T1000 (cell line): ENCODE results near the gene SRSF11.

Experiments
- DNase-seq: peaks from one replicate; lab custom pipeline; 2025; ENCODE audit warnings: mixed read lengths; lab: John Stamatoyannopoulos, UW

The SRSF11 gene

DNA sequence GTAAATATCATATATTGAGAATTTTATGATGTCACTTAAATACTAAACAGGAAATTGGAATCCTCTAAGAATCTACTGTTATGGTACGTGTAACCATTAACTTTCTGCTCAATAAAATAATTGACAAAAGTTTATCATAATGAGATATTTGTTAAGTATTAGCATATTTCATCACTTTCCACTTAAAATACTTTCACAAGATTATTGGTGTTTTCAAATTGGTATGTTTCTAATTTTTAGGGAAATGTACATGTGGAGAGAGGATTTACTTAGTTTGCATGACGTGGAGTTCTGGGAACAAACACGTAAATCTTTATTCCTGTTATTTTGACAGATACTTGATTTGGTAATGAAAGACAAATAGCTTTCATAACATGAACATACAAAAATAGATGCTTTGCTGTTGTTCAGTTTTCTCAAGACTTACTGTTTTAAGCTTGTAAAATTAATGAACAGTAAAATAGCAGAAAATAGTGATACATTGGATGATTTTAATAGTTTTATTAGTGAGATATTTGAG is 1.6 kb downstream of the SRSF11 start:
- no peak for DNase-seq

DNA sequence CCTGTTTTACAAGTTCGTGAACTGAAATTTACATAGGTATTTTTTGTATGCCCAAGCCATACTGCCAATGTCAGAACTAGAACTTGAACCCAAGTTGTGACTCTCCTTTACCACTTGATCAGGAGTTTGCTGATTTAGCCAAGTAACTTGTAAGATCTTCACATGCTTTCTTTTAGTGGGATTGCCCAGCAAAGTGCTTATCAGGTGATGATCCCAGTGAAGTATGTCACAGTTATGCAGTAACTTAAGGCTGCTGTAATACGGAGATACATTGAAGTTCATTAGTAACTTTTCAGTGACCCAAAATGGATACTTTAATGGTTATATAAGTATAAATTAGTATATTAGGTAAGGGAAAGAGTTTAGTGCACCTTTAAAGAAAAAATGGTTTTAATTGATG is 3.8 kb downstream of the SRSF11 start:
- DNase-seq, result no peak

DNA sequence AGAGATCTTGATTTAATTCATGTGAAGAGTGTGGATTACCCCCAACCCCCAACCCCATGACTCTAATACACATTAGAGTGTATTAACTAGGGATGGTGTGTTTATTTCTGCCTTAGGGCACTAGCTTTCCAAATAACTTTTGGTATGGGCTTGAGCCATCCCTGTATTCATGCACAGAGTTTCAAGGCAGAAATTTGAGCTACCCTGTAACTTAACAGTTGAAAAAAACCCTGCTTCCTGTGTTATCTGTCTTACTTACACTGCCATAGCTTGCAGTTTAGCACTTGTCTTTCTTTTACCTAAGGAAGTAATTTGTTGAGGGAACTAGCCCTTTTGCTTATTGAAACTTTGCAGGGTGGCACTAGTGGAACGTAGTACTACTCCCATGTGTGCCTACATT is 6.3 kb downstream of the SRSF11 start:
- no peak for DNase-seq

DNA sequence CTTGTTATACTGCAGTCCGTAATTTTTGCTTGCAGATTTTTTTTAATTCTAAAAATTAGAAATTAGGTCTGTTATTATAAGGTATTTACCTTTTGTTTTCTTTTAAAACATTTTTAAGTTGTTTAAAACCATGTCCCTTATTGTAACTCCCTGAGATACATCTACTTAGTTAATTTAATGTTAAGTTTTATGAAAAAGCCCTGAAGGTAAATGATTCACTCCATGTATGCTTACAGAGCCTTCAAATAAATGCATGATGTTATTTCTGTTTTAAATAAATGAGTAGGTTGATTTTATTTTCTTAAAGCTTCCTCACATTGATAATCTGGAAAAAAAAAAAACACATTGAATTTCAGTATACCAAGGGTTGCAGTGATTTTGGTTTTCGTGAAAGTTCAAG is 7.5 kb downstream of the SRSF11 start:
- DNase-seq, result no peak

DNA sequence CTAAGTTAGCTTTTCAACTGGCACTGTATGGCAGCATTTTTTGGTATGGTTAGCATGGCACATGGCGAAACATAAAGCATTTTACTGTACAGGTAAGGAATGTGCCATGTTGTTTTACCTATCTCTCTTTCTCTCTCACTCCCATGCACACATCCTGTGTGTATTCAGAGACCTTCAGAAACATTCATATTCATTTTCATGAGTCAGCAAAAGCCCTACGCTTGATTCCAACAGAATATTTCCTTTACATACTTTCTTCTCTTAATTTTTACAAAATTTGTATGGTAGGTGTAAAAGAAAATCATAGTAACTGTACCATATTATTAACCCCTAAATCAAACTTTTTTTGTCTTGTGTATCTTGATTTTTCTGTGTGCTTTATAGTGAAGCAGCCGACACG is 10.3 kb downstream of the SRSF11 start:
- no peak for DNase-seq

DNA sequence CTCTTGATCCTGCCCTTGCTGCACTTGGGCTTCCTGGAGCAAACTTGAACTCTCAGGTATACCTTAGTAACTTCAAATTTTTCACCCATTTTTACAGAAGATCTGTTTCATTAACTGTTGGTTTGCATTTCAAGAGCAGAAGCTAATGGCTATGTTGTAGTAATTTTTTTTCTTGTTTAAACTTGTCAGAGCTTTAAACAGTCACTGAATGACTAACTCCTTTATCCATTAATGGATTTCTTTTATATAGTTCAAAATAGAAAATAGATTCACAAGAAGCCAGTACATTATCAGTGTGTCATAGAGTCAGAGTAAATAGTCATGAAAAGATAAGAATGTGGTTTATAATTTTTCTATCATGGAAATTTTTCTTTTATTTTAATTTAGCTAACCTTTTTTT is 13.6 kb downstream of the SRSF11 start:
- no peak for DNase-seq

DNA sequence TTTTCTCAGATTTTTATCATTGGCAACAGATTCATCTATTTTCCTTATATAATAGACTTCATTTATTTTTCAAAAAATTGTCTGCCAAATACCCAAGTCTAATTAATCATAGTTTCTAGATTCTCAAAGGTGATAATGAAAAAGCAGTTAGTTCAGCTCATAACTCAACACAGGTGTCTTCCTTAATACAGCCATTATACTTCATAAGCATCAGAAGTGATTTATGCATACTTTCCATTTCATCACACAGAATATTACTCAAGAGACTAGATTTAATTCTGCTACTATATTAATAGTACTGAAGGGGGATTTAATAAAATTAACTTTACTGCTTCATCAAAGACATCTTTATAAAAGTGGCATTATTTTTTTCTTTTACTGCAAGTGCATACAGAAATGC is 18.8 kb downstream of the SRSF11 start:
- DNase-seq, result no peak

DNA sequence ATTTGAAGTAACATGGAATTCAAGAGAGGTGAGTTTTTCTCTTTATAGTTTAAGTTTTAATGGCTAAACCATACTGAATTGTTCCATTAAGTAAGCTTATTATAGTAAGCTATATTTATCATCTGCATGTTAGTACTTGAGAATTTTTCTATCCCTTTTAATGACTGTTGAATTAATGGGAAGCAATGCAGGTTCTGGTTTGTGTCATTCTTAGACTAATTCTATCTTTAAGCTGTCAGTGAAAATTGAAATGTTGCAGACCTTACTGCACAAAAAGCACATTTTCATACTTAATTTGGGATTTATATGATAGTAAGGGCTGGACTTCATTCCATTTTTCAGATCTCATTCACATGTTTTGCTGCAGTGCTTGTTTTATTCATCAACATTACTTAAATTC is 25.9 kb downstream of the SRSF11 start:
- DNase-seq, result no peak

DNA sequence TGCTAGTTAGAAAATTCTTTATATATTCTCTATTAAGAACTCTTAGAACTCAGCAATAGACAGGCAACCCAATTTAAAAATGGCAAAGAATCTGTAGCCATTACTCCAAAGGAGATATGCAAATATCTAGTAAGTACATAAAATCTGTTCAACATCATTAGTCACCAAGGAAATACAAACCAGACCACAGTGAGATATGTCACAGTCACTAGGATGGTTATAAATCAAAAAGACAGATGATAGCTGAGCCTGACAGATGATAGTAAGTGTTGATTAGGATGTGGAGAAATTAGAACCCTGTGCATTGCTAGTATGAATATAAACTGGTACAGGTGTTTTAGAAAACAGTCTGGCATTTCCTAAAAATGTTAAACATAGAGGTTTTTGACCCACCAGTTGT is 26.6 kb downstream of the SRSF11 start:
- DNase-seq, result no peak

DNA sequence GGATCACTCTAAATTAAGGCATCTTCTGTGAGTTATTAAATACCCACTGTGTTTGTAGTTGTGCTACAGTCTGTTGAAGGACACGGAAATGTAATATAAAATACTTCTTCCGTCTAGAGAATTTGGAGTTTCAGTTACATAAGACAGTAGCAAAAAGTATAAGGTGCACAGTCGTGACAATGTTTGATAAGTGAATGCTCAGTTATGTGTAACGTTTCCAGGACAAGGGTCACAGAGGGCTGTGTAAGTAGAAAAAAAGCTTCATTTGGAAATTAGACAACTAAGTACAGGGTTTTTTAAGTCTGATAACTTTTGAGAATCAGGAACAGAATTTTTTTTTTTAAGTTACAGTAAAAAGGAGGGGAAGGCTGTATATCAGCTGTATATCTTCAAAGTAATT is 27.5 kb downstream of the SRSF11 start:
- no peak for DNase-seq

DNA sequence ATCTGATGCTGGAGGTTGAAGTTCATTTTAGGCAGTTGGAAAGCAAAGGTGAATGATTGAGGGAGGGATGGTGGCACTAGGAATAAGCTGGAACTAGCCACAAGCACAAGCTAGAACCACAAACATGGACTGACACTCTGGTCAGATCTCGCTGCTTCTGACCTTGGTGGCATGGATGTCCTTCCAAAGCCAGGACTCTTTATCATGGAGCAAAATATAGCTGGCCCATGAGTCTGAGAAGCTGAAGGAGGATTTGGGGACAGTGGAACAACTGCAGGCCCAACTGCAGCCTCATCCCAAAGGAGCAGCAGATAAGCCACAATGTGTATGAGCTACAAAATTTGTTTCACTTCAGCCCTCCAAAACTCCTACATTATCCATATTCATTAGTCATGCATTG is 35.5 kb downstream of the SRSF11 start:
- no peak for DNase-seq

DNA sequence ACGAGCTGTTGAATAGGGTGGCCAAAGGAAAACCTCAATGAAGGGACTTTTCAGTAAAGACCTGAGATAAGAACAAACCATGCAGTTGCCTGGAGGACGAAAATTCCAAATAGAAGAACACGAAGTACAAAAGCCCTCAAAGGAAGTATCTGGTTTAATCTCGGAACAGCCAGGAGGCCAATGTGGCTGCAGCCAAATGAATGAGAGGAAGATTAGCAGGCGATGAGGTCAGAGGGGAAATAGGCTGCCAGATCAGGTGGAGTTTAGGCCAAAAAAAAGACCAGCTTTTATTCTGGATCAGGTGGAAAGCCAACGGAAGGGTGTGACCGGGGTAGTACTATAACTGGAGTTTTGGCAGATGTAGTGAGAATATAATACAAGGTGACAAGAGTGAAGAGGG is 43.7 kb downstream of the SRSF11 start:
- no peak for DNase-seq

DNA sequence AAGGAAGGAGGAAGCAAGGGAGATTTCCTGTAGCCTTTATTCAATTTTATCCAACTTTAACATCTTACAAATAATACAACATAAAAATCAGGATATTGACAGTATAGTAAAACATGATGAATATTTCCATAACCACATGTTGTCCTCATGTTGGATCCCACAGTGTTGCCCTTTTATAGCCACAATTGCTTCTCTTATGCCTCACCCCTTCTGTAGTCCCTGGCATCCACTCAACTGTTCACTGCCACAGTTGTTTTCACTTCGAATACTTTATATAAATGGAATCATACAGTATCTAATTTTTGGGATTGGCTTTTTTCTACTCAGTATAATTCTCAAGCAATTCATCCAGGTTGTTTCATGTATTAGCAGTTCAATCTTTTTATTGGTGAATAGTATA is 44.8 kb downstream of the SRSF11 start:
- no peak for DNase-seq

DNA sequence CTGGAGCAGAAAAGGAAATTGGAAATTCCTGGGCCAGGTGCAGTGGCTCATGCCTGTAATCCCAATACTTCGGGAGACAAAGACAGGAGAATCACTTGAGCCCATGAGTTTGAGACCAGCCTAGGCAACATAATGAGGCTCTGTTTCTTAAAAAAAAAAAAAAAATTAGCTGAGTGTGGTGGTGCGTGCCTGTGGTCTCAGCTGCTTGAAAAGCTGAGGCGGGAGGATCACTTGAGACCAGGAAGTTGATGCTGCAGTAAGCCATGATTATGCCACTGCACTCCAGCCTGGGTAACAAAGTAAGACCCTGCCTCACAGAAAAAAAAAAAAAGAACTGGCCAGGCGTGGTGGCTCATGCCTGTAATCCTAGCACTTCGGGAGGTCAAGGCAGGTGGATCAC is 56.7 kb downstream of the SRSF11 start:
- DNase-seq, result no peak

DNA sequence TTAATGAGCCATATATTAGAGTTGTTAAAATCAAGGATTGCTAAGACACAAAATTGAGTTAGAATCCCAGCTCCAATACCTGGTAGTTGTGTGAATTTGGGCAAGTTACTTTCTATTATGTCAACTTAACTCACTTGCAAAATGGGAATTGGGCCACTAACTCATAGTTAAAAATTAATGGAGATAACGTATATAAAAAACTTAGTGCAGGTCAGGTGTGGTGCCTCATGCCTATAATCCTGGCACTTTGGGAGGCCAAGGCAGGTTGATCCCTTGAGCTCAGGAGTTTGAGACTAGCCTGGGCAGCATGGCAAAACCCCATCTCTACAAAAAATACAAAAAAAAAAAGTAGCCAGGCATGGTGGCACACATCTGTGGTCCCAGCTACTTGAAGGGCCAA is 57.5 kb downstream of the SRSF11 start:
- no peak for DNase-seq

DNA sequence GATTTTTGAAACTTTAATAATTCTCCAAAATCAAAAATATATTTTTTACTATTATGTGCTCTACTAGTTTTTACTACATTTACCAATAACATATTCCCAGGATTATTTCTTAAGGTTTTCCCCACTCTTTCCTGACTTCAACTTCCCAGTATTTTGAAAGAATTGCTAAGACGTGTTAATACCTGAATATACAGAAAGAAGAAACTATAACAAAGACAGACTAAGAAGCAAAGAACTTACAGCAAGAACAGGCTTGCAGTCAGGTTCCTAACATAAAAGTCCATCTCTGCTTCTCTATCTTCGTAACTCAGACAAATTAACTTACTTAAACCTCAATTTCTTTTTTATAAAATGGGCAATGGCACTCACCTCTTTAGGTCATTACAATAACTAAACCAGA is 63.2 kb downstream of the SRSF11 start:
- DNase-seq, result no peak

DNA sequence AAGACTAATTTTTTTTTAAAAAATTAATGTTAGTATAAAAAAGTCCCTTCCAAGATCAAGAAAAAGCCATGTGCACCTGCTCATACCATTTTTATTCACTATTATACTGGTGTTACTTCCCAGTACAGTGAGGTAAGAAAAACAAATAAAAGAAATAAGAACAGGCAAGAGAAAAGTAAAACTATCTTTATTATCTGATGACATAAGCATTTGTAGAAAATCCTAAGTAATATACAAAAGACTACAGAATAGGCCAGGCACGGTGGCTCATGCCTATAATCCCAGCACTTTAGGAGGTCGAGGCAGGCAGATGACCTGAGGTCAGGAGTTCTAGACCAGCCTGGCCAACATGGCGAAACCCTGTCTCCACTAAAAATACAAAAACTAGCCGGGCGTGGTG is 65.3 kb downstream of the SRSF11 start:
- no peak for DNase-seq

DNA sequence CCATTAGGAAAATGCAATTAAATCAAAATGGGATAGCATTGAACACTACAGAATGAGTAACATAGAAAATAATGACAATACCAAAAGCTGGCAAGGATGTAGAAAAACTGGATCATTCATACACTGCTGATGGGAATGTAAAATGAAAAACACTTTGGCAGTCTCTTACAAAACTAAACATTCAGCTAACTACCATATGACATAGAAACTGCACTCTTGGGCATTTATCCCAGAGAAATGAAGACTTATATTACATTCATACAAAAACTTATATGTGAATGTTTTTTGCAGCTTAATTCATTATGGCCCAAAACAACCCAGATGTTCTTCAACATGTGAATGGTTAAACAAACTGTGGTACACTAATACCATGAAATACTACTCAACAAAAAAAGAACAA is 67.0 kb downstream of the SRSF11 start:
- DNase-seq, result no peak

DNA sequence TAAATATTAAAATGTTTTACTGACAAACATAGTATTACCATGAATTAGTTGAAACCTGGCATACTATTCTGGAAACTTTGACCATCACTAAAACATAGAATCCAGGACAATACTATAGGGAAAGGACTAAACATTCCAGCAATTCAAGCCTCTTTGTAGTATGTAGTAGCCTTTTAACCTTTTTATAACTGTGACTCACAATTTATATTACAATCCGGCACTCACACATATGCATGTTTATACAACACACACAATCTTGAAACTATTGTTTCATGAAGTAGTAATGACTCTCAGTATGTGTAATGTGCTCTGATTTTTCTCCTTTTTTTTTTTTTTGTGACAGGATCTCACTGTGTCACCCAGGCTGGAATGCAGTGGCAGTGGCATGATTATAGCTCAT is 69.0 kb downstream of the SRSF11 start:
- DNase-seq, result no peak

DNA sequence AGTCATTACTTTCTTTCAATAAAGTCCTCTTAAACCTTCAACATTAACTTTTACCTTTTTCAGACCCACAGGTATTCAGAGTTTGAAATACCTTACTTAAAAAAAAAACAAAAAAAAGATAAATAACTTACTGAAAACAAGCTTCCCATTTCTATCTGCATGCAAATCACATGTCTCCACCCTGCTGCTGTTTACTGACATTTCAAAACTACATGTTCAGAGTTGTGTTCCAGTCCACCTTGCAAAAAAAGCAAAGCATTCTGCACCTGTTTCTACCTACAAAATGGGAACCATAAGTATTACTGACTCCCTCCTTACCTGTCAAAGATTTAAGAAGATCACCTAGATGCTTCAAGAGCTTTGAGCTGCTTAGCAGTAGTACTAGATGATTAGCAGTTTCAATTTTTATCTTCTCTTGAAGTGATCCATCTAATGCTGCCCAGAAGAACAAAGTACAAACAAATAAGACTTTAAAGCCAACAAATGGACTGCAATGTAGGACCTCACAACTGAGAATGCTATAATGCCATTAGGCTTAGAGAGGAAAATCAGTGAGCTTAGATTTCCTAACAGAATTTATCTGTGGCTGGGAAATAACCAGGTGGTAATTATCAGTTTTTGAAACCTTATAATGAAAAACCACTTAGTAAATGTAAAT is 72.1 kb downstream of the SRSF11 start:
- no peak for DNase-seq

DNA sequence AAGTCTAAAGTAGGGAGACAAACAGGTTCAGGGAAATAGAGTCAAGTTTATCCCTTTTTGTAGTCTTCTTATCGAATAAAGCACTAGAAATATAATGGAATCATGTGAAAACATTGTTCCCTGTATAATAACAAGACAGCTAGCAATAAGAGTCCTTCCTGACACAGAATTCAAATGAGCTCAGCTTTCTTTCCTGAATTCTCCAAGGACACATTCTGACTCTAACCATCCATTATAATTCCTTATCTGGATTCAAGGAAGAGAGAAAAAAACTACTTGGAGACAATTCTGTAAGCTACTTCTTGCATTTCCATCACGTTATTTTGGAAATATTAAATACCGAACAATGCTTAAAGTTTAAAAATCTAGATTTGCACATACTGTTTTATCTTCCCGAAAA is 74.6 kb downstream of the SRSF11 start:
- no peak for DNase-seq

DNA sequence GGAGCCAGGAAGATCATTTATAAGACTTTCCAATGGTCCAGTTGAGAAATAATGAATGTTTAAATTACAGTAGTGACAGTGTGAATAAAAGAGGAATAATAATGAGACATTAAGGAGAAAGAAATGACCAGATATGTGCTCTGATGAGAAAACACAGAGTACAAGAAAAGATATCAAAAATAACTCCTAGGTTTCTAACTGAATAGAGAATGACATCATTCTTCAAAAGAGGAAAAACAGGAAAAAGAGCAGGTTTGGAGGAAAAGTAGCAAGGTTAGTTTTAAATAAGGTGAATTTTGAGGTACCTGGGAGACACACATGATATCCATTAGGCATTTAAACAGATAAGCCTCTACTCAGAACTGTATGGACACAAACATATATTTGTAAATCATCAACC is 78.3 kb downstream of the SRSF11 start:
- no peak for DNase-seq
